DND-41 (cell line): ENCODE results near the gene PACRG.

ENCODE experiments used
- CTCF ChIP-seq: IDR thresholded peaks from 2 replicates; pipeline ENCODE4 v1.5.1; 2012; ENCODE audit warnings: borderline replicate concordance, low read length, moderate library complexity, mild to moderate bottlenecking; ENCODE audit not compliant: poor library complexity, severe bottlenecking; ENCODE audit errors: extremely low read depth
- EZH2 ChIP-seq: IDR thresholded peaks from 3 replicates; pipeline ENCODE4 v1.6.1; 2012; ENCODE audit warnings: borderline replicate concordance, low read depth, mild to moderate bottlenecking, moderate library complexity, low read length, inconsistent platforms; ENCODE audit not compliant: severe bottlenecking

- TF ChIP-seq CTCF (peak; percentile 54), EZH2 (no peak)
Measured at GRCh38 chr6:162907876-162908481, 180.2 kb downstream of the PACRG start.
